HG02943 (cell line): ENCODE measurements around the gene GPBP1L1.
"Not testable (repeated sequence)": the region's sequence is repeated elsewhere in the genome, so short reads cannot be mapped to it uniquely, and the experiment has no call there.

Experiments used
- ATAC-seq: cut with Tn5 transposase; IDR thresholded peaks from one replicate; pipeline ENCODE4 v1.9.1; 2021; ENCODE audit warnings: mild to moderate bottlenecking, low read depth, moderate library complexity; ENCODE audit not compliant: unreplicated experiment

The GPBP1L1 gene

DNA sequence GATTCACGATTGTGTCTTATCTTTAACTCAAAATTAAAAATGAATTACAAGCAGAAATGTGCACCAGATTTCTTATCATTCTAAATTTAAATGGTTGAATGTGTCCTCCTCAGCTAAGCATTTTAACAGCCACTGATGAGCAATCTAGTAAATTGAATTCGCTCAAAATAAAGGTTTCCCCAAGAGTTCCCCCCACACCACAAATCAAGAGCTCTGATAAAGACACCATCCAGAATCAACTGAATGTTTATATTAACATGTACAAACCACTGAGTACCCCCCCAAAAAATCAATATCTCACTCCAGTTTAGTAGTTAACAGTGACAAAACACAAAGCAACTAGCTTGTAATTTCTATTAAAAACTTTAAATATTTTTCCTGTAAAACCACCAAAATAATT is 1.9 kb downstream of the GPBP1L1 start:
- ATAC-seq, result no peak

DNA sequence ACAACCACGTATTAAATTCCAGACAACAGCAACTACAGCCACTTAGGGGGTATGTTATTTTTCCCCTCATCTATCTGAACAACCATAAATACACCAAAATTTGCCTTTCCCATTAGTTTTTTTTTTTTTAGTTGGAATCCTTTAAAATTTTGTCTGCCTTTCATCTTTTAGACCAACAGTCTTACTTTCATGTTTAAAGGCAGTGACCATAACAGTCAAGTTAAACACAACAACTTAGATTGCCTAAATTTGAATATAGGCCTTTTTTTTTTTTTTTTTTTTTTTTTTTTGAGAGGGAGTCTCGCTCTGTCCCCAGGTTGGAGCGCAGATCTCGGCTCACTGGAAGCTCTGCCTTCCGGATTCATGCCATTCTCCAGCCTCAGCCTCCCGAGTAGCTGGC is 3.4 kb downstream of the GPBP1L1 start:
- ATAC-seq, result no peak

DNA sequence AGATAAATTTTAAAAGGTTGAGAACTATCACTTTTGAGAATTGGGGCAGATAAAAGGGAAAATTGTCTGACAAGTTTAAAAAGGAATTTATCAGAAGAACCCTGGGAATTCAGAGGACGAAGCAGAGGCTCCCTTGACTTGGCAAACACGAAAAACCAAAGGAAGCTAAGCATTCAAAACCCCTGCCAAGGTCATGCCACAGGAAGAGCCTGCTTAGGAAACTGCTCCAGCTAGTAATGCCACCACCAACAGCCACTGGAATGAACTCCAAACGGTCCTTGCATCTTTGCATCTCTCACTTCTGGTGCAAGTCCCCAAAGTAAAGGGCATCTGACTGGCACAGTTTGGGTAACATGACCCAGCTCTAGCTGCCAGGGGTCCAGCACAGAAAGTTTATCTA is 7.2 kb downstream of the GPBP1L1 start:
- no peak for ATAC-seq

- no peak for ATAC-seq
These were observed 7.8 kb downstream of the GPBP1L1 start for GRCh38 chr1:45678489-45678888.

DNA sequence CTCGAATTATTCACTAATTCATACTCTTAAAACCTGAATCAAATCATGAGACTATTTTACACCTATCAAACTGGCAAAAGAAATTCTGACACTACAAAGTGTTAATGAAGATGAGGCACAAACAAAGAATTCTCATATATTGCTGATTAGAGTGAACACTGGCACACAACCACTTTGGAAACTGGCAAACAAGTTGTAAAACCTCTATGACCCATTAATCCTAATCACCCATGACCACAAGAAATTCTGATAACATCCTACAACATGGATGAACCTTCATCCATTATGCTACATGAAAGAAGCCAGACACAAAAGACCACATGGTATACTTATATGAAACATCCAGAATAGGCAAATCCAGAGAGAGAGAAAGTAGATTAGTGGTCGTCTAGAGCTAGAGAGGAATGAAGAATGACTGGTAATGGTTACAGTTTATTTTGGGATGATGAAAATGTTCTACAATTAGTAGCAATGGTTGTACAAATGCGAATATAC is 8.5 kb downstream of the GPBP1L1 start:
- no peak for ATAC-seq

GRCh38 chr1:45676553-45676952 is 9.8 kb downstream of the GPBP1L1 start:
- ATAC-seq, result not testable (repeated sequence)

- ATAC-seq, result no peak
These were observed 11.9 kb downstream of the GPBP1L1 start for GRCh38 chr1:45674478-45674877.

- ATAC-seq, result no peak
These were observed 12.4 kb downstream of the GPBP1L1 start for GRCh38 chr1:45673956-45674355.

DNA sequence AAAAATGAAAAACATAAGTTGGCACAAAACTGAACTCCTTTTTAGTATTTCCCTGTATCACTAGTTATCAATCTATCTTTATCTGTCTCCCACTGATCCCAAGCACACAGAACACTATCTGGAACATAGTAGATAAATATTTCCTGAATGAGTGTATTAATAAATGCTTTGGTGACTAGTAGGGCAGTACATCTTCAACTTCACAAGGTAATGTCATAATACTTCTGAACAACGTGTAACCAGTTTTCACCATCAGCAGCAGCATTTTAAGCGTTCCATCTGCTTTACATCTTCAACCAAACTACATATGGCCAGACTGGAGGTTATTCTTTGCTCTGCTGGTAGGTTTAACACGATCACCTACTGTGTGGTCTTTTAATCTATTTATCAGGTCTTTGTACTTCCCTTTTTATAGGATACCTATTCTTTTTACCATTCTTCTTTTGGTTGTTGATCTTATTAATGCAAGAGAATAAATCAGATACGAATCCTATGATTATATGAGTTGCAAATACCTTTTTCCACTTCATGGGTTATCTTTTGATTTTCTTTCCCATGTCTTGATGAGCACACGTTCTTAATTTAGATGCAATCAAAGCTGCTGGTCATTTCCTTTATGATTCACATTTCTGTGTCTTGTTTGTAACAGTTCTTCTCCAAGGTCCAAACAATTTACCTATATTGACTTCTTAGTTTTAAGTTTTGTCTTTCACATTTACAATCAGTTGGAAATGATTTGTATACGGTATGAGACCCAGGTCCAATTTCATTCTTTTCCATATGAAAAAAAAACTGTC is 16.3 kb downstream of the GPBP1L1 start:
- ATAC-seq, result no peak

DNA sequence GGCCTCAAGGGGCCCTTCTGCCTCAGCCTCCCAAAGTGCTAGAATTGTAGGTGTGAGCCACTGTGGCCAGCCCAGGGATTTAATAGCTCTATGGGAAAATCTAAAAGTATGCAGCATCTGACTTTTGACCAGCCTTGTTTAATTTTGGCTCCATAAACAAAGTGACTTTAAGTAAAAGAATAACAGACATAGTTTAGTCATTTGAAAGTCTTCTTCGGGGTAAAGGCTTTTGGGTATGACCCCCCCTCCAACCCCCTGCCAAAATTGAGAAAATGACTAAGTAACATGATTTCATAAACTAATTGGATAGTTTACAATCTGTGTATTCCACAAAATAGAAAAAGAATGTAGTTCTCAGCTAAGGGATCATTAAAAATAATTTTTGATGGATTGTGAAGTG is 17.0 kb downstream of the GPBP1L1 start:
- ATAC-seq, result no peak

DNA sequence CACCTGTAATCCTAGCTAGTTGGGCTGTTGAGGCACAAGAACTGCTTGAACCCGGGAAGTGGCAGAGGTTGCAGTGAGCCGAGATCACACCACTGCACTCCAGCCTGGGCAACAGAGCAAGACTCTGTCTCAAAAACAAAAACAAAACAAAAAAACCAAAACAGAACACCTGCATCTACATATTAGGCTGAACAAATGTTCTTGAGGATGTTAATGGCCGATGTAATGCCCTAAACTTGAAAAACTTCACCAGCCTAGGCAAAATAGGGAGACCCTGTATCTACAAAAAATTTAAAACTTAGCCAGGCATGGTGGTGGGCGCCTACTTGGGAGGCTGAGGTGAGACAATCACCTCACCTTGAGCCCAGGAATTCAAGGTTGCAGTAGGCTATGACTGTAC is 17.8 kb downstream of the GPBP1L1 start:
- no peak for ATAC-seq

GRCh38 chr1:45667321-45668111 is 18.8 kb downstream of the GPBP1L1 start:
- no peak for ATAC-seq

- no peak for ATAC-seq
These were observed 19.5 kb downstream of the GPBP1L1 start for GRCh38 chr1:45666836-45667235.

DNA sequence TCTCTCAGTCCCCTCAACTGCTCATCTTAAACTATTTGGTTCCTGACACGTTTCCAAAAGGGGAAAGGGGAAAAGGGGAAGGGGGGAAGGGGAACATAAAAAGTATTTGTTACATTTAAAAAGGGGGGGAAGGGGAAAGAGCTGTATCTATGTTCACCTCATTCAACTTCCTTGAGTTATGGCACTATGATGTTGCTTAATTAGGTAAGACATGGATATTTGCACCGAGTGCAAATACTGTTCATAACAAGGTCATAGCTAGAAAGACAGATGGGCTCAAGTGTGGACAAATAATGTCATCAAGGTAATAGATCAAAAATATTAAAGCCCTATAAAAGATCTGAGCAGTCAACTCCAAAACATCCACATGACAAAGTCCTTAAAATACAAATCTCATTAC is 26.0 kb downstream of the GPBP1L1 start:
- ATAC-seq, result no peak

GRCh38 chr1:45659222-45659621 is 27.1 kb downstream of the GPBP1L1 start:
- no peak for ATAC-seq

GRCh38 chr1:45658171-45658570 is 28.2 kb downstream of the GPBP1L1 start:
- ATAC-seq, result no peak

- ATAC-seq, result no peak
These were observed 29.6 kb downstream of the GPBP1L1 start for GRCh38 chr1:45656573-45657226.

GRCh38 chr1:45654540-45655280 is 31.6 kb downstream of the GPBP1L1 start:
- ATAC-seq, result no peak

- no peak for ATAC-seq
These were observed 38.9 kb downstream of the GPBP1L1 start for GRCh38 chr1:45647248-45648021.

- no peak for ATAC-seq
These were observed 41.7 kb downstream of the GPBP1L1 start for GRCh38 chr1:45644661-45645060.
